Measurements from ENCODE around the gene TMEM167B.

Gene TMEM167B

GRCh38 chr1:109131059-109131458 lies 40.5 kb downstream of the TMEM167B start:
- TF ChIP-seq, protein P1, sequence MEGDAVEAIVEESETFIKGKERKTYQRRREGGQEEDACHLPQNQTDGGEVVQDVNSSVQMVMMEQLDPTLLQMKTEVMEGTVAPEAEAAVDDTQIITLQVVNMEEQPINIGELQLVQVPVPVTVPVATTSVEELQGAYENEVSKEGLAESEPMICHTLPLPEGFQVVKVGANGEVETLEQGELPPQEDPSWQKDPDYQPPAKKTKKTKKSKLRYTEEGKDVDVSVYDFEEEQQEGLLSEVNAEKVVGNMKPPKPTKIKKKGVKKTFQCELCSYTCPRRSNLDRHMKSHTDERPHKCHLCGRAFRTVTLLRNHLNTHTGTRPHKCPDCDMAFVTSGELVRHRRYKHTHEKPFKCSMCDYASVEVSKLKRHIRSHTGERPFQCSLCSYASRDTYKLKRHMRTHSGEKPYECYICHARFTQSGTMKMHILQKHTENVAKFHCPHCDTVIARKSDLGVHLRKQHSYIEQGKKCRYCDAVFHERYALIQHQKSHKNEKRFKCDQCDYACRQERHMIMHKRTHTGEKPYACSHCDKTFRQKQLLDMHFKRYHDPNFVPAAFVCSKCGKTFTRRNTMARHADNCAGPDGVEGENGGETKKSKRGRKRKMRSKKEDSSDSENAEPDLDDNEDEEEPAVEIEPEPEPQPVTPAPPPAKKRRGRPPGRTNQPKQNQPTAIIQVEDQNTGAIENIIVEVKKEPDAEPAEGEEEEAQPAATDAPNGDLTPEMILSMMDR (IDR thresholded peaks at IDR 0.05): no peak

DNA sequence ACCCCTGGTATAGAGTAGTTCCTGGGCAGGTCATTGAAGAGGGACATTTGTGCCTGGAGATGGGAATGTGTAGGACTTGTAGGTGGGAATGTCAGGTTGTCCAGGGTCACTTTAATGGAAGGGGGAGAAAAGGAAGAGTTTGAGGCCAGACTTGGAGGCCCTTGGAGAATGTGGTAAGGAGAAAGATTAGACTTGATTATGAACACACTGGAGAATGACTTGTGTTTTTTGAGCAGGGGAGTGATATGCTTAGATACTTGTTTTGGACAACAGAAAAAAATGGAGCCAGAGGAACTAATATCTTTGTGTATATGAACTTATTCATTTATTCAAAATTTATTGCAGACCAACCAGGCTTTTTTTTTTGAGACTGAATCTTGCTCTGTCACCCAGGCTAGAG lies 41.2 kb downstream of the TMEM167B start:
- TF ChIP-seq, protein P1 (IDR thresholded peaks at IDR 0.05): no peak

- TF ChIP-seq, protein P1 (IDR thresholded peaks at IDR 0.05): no peak
These were observed 42.6 kb downstream of the TMEM167B start for GRCh38 chr1:109133002-109133706.

DNA sequence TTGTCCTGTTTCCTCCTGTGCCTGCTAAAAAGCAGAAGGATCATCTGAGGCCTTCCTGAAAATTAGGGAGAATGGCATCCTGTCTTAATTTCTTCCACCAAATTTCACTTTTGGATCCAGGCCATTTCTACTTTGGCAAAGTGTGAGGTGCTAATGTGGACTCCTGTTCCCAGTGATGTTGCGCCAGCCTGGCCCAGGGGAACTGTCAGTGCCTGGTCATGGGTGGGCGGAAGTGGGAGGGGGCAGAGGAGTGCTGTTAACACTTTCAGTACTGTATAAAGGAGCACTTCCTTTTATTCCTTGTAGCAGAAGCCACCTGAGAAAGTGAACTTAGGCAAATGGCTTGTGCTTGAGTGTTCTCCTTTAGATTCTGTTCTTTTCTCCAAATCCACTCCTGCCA lies 43.3 kb downstream of the TMEM167B start:
- TF ChIP-seq, protein P1 (IDR thresholded peaks at IDR 0.05): no peak

- TF ChIP-seq, protein P1 (IDR thresholded peaks at IDR 0.05): no peak
These were observed 43.9 kb downstream of the TMEM167B start for GRCh38 chr1:109134423-109134822.

GRCh38 chr1:109135940-109136339 lies 45.4 kb downstream of the TMEM167B start:
- TF ChIP-seq, protein P1 (IDR thresholded peaks at IDR 0.05): no peak

DNA sequence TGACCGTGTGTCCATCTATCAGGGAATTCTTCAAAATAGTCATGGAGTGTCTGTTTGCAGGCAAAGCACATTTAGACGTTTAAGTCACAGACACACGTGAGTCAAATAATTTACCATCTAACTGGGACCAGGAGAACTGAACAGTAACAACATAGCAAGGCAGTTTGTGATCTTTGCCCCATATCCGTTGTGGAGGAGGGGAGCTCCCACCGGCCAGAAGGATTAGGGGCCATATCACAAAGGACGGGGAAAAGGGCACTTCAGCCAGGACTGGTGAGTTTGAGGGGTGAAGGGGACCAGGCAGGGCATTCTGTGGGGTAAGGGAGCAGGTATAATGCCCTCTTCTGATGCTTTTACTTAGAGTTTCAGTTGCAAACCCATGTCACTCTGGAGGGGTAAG lies 46.2 kb downstream of the TMEM167B start:
- TF ChIP-seq, protein P1 (IDR thresholded peaks at IDR 0.05): no peak

DNA sequence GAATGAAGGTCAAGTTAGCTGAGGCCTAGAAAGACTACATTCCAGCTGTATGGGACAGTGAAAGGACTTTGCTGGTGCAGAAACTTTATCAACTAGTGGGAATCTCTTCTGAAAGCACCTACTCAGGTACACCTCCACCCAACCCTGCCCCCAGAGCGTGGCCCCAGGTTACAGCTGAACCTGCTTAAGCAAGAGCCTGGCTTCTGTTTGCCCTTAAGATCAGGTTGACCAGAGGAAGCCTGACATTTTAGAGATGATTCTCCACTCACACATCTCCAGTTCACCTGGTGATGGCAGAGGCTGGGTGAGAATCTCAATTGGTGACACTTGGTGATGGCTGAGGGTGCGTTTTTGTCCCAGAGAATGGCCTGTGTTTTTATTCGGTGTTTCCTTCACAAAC lies 47.4 kb downstream of the TMEM167B start:
- TF ChIP-seq, protein P1 (IDR thresholded peaks at IDR 0.05): no peak
